Measurements from ENCODE around the gene ADARB2.

ADARB2 gene

GRCh38 chr10:1141701-1142100 lies 595.6 kb downstream of the ADARB2 start:
- Histone ChIP-seq H3K27me3 (no peaks in the 10 kb centered on the region), H4K20me1 (no peaks in the 10 kb centered on the region), H3K36me3 (no peaks in the 10 kb centered on the region), H3K9ac (no peak overlapping the region), H3K4me1 (peaks cover 28% of the 10 kb centered on the region), H3K27ac (no peak overlapping the region), H3K4me2 (no peak overlapping the region), H3K9me3 (peaks cover 54% of the 10 kb centered on the region), H3K4me3 (no peak overlapping the region)
- no peak for TF ChIP-seq Cebpa-rat (IDR thresholded peaks at IDR 0.05)

DNA sequence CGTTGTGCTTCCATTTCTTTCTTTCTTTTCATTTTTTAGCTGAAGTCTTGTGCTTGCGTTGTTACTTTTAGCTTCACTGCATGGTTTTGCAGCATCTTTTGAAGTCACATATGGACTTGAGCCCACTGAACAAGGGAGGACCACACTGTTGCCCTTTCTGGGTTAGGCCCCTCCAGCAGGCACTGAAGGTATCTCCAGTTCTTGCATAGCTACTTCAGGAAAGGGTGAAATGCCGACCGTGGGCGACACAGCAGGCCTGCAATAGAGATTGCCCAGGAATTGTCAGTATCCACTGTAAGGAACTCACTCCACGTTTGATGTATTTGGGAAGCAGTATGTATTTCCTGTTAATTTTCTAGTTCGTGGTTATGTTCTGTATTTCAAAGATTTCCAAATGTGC lies 596.1 kb downstream of the ADARB2 start:
- Histone ChIP-seq H3K27me3 (no peaks in the 10 kb centered on the region), H3K4me2 (no peak overlapping the region), H3K4me1 (peaks cover 32% of the 10 kb centered on the region), H3K9me3 (peaks cover 49% of the 10 kb centered on the region), H3K36me3 (no peaks in the 10 kb centered on the region), H3K9ac (no peak overlapping the region), H3K27ac (no peak overlapping the region), H3K4me3 (no peak overlapping the region), H4K20me1 (no peaks in the 10 kb centered on the region)
- TF ChIP-seq Cebpa-rat (IDR thresholded peaks at IDR 0.05), result no peak

DNA sequence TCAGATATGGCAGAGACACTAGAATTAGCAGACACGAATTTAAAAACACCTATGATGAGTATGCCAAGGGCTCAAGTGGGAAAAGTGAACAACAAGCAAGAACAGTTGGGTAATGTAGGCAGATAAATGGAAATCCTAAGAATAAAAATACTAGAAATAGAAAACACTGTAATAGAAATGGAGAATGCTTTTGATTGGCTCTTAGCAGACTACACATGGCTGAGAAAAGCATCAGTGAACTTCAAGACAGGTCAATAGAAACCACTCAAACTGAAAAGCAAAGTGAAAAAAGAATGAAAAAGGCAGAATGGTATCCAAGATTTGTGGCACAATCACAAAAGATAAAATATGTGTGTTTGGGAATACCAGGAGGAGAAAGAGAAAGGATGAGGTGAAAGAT lies 598.8 kb downstream of the ADARB2 start:
- Histone ChIP-seq H3K4me1 (peaks cover 56% of the 10 kb centered on the region), H3K4me2 (peak overlapping the region; percentile 27; the same call in 1 of the 2 replicates), H3K4me3 (no peak overlapping the region), H3K9ac (no peak overlapping the region), H3K27ac (peak overlapping the region; percentile 19; the same call in 1 of the 2 replicates), H3K36me3 (no peaks in the 10 kb centered on the region; the same call in 1 of the 2 replicates), H3K9me3 (peaks cover 28% of the 10 kb centered on the region), H3K27me3 (no peaks in the 10 kb centered on the region), H4K20me1 (no peaks in the 10 kb centered on the region)
- TF ChIP-seq Cebpa-rat (IDR thresholded peaks at IDR 0.05), result no peak

GRCh38 chr10:1137499-1138163 lies 599.7 kb downstream of the ADARB2 start:
- no peaks in the 10 kb centered on the region for H3K27me3 ChIP-seq
- no peaks in the 10 kb centered on the region; the same call in 1 of the 2 replicates for H3K36me3 ChIP-seq
- H3K9me3 ChIP-seq, result peaks cover 21% of the 10 kb centered on the region
- H3K4me2 ChIP-seq, result peak overlapping the region; percentile 86
- no peak for TF ChIP-seq Cebpa-rat (IDR thresholded peaks at IDR 0.05)
- H3K4me1 ChIP-seq, result peaks cover 63% of the 10 kb centered on the region
- H3K27ac ChIP-seq, result peak overlapping the region; percentile 70; the same call in 1 of the 2 replicates
- H3K9ac ChIP-seq, result peak overlapping the region; percentile 38; the same call in 1 of the 2 replicates
- no peaks in the 10 kb centered on the region for H4K20me1 ChIP-seq
- peak overlapping the region; percentile 49 for H3K4me3 ChIP-seq

DNA sequence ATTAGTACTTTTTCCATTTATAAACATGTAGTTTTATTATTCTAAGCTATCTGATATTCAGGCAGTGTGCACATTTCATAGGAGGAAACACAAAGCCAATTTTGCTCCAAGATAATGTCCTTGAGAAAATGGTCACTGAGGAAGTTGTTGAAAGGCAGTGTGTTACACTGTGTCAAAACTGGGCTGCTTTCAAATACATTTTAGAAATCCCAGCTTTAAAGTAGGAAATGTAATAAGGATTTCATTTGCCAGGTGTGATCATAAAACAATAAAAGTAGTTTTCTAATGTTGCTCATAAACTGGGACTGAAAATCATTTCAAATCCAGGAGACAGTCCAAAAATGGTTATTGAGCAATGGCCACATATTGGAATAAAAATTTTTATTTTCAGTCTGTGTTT lies 601.1 kb downstream of the ADARB2 start:
- Histone ChIP-seq H3K4me2 (peak overlapping the region; percentile 86), H3K27ac (no peak overlapping the region), H3K4me3 (no peak overlapping the region; the same call in 1 of the 2 replicates), H4K20me1 (no peaks in the 10 kb centered on the region; the same call in 1 of the 2 replicates), H3K36me3 (peaks cover 5% of the 10 kb centered on the region), H3K4me1 (peaks cover 62% of the 10 kb centered on the region), H3K27me3 (no peaks in the 10 kb centered on the region), H3K9ac (no peak overlapping the region), H3K9me3 (peaks cover 21% of the 10 kb centered on the region)
- TF ChIP-seq Cebpa-rat (IDR thresholded peaks at IDR 0.05), result no peak

GRCh38 chr10:1134156-1134555 lies 603.2 kb downstream of the ADARB2 start:
- Histone ChIP-seq H3K4me1 (peaks cover 60% of the 10 kb centered on the region), H3K27ac (no peak overlapping the region), H4K20me1 (no peaks in the 10 kb centered on the region; the same call in 1 of the 2 replicates), H3K4me2 (no peak overlapping the region), H3K4me3 (no peak overlapping the region), H3K9ac (no peak overlapping the region), H3K36me3 (peaks cover 26% of the 10 kb centered on the region), H3K9me3 (peaks cover 14% of the 10 kb centered on the region), H3K27me3 (no peaks in the 10 kb centered on the region)
- no peak for TF ChIP-seq Cebpa-rat (IDR thresholded peaks at IDR 0.05)

DNA sequence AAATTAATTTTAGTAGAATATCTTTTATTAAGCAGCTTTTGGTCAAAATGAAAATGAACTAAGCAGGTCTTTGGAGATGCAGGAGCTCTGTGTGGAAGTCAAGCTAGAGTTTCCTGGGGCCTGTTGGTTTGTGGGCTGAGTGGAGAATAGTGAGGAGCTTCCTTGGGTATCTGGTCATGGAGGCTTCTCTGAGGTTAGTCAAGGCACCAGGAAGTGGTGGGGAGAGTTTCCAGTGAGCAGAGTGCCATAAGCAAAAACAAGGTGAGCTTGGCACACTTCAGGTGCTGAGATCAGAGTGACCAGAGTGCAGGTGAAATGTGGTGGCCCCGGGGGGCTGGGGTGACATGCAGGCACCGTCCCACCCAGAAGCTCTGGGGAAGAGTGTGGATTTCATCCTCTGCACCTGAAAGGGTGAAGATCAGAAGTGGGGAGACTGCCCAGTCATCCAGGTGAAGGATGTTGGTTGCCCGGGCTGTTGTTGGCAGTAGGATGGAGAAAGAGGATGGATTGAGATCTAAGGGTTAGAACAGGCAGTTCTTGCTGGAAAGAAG lies 603.8 kb downstream of the ADARB2 start:
- H4K20me1 ChIP-seq, result no peaks in the 10 kb centered on the region; the same call in 1 of the 2 replicates
- H3K4me1 ChIP-seq, result peaks cover 59% of the 10 kb centered on the region
- no peaks in the 10 kb centered on the region for H3K27me3 ChIP-seq
- no peak overlapping the region for H3K9ac ChIP-seq
- peaks cover 8% of the 10 kb centered on the region for H3K9me3 ChIP-seq
- H3K36me3 ChIP-seq, result peaks cover 32% of the 10 kb centered on the region
- H3K27ac ChIP-seq, result no peak overlapping the region
- no peak overlapping the region for H3K4me3 ChIP-seq
- no peak for TF ChIP-seq Cebpa-rat (IDR thresholded peaks at IDR 0.05)
- peak overlapping the region; percentile 1; the same call in 1 of the 2 replicates for H3K4me2 ChIP-seq

- Histone ChIP-seq H3K4me3 (no peak overlapping the region), H3K27me3 (no peaks in the 10 kb centered on the region), H3K27ac (peak overlapping the region; percentile 20; the same call in 1 of the 2 replicates), H3K36me3 (peaks cover 42% of the 10 kb centered on the region), H3K4me1 (peaks cover 52% of the 10 kb centered on the region), H3K9ac (no peak overlapping the region), H3K4me2 (no peak overlapping the region), H3K9me3 (peaks cover 4% of the 10 kb centered on the region; the same call in 1 of the 2 replicates), H4K20me1 (peaks cover 7% of the 10 kb centered on the region; the same call in 1 of the 2 replicates)
- TF ChIP-seq Cebpa-rat (IDR thresholded peaks at IDR 0.05), result no peak
Measured at GRCh38 chr10:1132584-1132983, 604.7 kb downstream of the ADARB2 start.

- no peak for TF ChIP-seq Cebpa-rat (IDR thresholded peaks at IDR 0.05)
- Histone ChIP-seq H3K9ac (no peak overlapping the region), H3K27me3 (no peaks in the 10 kb centered on the region), H3K4me2 (no peak overlapping the region), H3K9me3 (peaks cover 4% of the 10 kb centered on the region; the same call in 1 of the 2 replicates), H3K27ac (no peak overlapping the region), H4K20me1 (peaks cover 20% of the 10 kb centered on the region), H3K4me3 (no peak overlapping the region), H3K36me3 (peaks cover 54% of the 10 kb centered on the region), H3K4me1 (peaks cover 52% of the 10 kb centered on the region)
Measured at GRCh38 chr10:1130995-1131790, 606.1 kb downstream of the ADARB2 start.

Data from BLaER1 (cell line).